RWPE1 (cell line): Measurements from ENCODE around the gene AKT3.

Experiments used
- CTCF ChIA-PET: fragments of 350-600 bp; sonication (Branson Sonifier 250); formaldehyde crosslinking; extraction: SDS; loops from one replicate; lab custom pipeline; 2021; lab: Yijun Ruan, JAX
- POLR2A ChIA-PET: fragments of 400-600 bp; formaldehyde crosslinking; extraction: SDS; loops from one replicate; lab custom pipeline; 2020; ENCODE audit warnings: antibody characterized with exemption; ENCODE audit not compliant: low non-redundant PET; lab: Yijun Ruan, JAX
- DNase-seq: peaks from one replicate; pipeline ENCODE4 v3.0.0; 2012; ENCODE audit warnings: low spot score
- H3K27ac ChIP-seq: fragments of 450-650 bp; 2 replicates; pipeline ENCODE4 v1.5.1; 2017
- TF ChIP-seq, protein P1 (sequence below): fragments of 450-650 bp; conservative IDR thresholded peaks from 2 replicates; pipeline ENCODE4 v1.5.1; 2017; ENCODE audit warnings: low read depth, mild to moderate bottlenecking

The AKT3 gene

DNA sequence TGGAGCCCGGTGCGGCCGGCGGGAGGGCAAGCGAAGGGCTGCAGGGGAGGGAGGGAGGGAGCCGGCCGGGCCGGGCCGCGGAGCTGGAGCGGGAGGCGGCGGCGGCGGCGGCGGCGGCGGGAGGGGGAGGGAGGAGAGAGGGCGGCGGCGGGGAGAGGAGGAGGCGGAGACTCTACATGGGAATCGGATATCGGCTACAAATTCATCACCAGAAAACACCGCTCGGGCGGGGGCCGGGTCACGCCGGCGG, at the start of gene AKT3:
Gene AKT3, minus strand, starts transcription at position 42 of the 250 bp plus-strand sequence. CDS start 7,073 bp downstream, outside the sequence.
- CTCF ChIA-PET: interaction anchor here (0.6 kb wide), 2 partner anchors 33 to 57 kb away, joined by 3 to 4 read pairs; no protein-coding TSS in a partner anchor

DNA sequence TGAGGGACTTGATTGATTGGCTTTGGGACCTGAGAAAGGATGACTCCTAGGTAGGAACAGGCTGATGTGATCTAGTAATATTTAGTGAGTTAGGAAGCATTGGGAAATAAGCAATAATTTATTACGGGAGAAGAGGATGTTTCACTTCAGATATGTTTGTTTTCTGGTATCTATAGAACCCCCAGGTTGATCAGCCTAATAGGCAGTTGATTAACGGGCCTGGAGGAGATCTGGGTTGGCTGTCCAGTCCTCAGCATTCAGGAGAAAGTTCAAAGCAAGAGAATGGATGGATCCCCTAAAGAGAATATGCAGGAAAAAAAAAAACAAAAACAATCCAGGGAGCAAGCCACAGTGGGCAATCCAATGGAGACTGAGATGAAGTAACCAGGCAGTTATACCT, 48.2 kb upstream of the AKT3 start:
- POLR2A ChIA-PET: no interaction called here
- CTCF ChIA-PET: no interaction called here
- no peak overlapping the region for H3K27ac ChIP-seq
- no peak for DNase-seq
- TF ChIP-seq, protein P1, sequence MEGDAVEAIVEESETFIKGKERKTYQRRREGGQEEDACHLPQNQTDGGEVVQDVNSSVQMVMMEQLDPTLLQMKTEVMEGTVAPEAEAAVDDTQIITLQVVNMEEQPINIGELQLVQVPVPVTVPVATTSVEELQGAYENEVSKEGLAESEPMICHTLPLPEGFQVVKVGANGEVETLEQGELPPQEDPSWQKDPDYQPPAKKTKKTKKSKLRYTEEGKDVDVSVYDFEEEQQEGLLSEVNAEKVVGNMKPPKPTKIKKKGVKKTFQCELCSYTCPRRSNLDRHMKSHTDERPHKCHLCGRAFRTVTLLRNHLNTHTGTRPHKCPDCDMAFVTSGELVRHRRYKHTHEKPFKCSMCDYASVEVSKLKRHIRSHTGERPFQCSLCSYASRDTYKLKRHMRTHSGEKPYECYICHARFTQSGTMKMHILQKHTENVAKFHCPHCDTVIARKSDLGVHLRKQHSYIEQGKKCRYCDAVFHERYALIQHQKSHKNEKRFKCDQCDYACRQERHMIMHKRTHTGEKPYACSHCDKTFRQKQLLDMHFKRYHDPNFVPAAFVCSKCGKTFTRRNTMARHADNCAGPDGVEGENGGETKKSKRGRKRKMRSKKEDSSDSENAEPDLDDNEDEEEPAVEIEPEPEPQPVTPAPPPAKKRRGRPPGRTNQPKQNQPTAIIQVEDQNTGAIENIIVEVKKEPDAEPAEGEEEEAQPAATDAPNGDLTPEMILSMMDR: no peak

More for the DNA sequence above, at the start of gene AKT3:
- TF ChIP-seq, protein P1: no peak
- POLR2A ChIA-PET: no interaction called here
- peak; percentile 67 for DNase-seq
- peak within 1 kb of the TSS; percentile 92 for H3K27ac ChIP-seq

DNA sequence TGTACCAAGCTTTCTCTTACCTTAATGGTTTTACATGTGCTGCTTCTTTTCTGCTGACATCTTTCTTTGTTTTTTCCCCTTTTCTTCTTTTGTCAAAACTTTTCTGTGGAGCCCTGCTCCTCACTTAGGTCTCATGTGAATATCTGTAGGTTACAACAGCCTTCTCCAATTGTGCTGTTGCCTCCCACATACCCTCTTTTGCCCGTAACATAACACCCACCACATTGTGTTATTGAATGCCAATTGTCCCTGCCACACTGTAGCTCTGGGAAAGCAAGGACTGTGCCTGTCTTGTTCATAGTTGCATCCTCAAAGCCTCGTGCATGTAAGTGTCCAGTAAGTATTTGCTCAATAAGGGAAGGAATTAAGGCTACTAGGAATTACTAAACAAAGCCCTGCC, 46.3 kb upstream of the AKT3 start:
- TF ChIP-seq, protein P1: no peak
- DNase-seq: no peak
- H3K27ac ChIP-seq: no peak overlapping the region
- POLR2A ChIA-PET: no interaction called here
- CTCF ChIA-PET: no interaction called here

DNA sequence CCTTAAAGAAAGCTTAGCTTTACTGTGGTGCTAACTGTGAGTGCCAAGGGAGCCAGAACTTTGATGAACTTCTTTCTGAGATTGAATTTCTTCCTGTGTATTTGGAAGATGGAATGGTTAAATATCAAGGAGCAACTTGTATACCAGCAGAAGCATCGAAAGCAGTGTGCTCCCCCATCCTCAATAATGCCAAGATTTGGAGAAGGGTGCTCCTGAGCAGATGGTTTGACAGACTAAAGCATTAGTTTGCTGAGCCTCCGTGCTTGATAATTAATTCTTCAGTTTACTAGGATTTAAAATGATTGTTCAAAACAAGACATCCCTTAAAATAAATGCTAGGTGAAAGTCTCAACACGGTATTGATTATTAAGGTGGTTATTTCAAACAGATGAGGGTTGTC, 42.4 kb upstream of the AKT3 start:
- CTCF ChIA-PET: no interaction called here
- POLR2A ChIA-PET: no interaction called here
- no peak overlapping the region for H3K27ac ChIP-seq
- TF ChIP-seq, protein P1: no peak
- no peak for DNase-seq

DNA sequence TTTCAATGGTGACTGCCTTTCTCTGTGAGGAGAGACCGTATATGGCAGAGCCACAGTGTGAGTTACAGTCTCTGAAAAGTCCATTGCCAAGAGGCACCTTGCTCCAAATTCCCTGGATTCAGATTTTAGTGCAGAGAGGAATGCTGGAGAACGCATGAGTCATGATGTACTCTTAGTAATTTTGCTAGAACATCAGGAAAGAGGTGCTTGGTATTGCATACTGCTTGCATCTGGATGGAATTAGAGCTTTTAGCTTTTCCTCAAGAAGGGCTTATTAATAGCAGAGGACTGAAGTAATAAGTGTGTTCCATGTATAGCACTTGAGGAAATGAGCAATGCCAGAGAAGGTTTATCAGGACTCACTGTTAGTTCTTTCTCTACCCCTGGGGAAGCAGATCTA, 40.5 kb upstream of the AKT3 start:
- TF ChIP-seq, protein P1: no peak
- H3K27ac ChIP-seq: no peak overlapping the region
- DNase-seq: peak; percentile 7
- CTCF ChIA-PET: no interaction called here
- POLR2A ChIA-PET: no interaction called here

DNA sequence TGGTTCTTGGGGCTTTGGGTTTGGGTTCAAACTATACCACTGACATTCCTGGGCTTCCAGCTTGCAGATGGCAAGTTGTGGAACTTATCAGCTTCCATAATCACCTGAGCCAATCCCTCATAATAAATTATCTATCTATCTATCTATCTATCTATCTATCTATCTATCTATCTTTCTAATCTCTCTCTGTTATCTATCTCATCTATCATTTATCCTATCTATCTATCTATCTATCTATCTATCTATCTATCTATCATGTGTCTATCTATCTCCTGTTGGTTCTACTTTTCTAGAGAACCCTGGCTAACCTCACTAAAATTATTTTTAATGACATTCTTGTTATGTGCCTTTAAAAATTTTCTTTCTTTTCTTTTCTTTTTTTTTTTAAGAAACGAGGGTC, 35.8 kb upstream of the AKT3 start:
- TF ChIP-seq, protein P1: no peak
- no peak overlapping the region for H3K27ac ChIP-seq
- CTCF ChIA-PET: interaction anchor here (0.7 kb wide), 1 partner anchor 161 kb away, joined by 3 read pairs; no protein-coding TSS in a partner anchor
- DNase-seq: no peak
- POLR2A ChIA-PET: no interaction called here

DNA sequence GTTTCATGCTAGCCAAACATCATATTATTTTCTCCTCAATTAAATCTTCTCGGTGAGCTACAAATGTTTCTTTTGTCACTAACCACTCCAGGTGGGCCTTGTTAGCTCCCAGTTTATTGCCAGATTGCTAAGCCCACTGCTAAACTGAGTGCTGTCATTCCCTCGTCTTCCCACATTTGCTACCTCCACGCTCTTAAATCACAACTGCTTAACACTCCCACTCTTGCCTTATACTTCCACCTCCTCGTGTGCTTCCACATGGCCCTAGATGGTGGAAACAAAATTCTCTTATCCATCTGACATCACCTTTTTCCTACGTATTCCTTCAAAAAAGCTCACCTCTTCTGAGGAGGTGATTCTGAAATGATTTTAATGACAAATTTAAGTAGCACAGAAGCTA, 34.6 kb upstream of the AKT3 start:
- TF ChIP-seq, protein P1: no peak
- ChIA-PET CTCF (no interaction called here), POLR2A (no interaction called here)
- DNase-seq: no peak
- H3K27ac ChIP-seq: no peak overlapping the region
